Hepatocyte (in vitro differentiated cells): Measurements from ENCODE around the gene ERC2. TPM values are rescaled to one million over a fixed set of nuclear protein-coding genes. Genes with fewer than 3 reads are reported as not detected.

ENCODE experiments used
- DNase-seq: peaks from one replicate; pipeline ENCODE4 v3.0.0-alpha.2; 2016; ENCODE audit warnings: low spot score
- H2AFZ ChIP-seq: fragments of 200-600 bp; sonication (generic); 2 replicates; pipeline ENCODE4 v1.6.0; 2016; ENCODE audit warnings: antibody characterized with exemption, mild to moderate bottlenecking
- H3K27ac ChIP-seq: fragments of 200-600 bp; sonication (generic); 2 replicates; pipeline ENCODE4 v1.5.1; 2016; ENCODE audit warnings: mild to moderate bottlenecking
- H3K27me3 ChIP-seq: fragments of 200-600 bp; sonication (generic); 2 replicates; pipeline ENCODE4 v1.6.1; 2016
- H3K36me3 ChIP-seq: fragments of 200-600 bp; sonication (generic); replicated peaks from 2 replicates; pipeline ENCODE4 v1.5.1; 2016; ENCODE audit warnings: low read depth; ENCODE audit not compliant: insufficient read depth
- H3K4me1 ChIP-seq: fragments of 200-600 bp; sonication (generic); 2 replicates; pipeline ENCODE4 v1.5.1; 2016; ENCODE audit warnings: mild to moderate bottlenecking, moderate library complexity; ENCODE audit not compliant: insufficient read depth
- H3K4me2 ChIP-seq: fragments of 200-600 bp; sonication (generic); 2 replicates; pipeline ENCODE4 v1.6.0; 2016
- H3K4me3 ChIP-seq: fragments of 200-600 bp; sonication (generic); 2 replicates; pipeline ENCODE4 v1.5.1; 2016; ENCODE audit warnings: mild to moderate bottlenecking
- H3K79me2 ChIP-seq: fragments of 200-600 bp; sonication (generic); 2 replicates; pipeline ENCODE4 v1.6.0; 2017; ENCODE audit warnings: mild to moderate bottlenecking
- H3K9me2 ChIP-seq: fragments of 200-600 bp; sonication (generic); replicated peaks from 2 replicates; pipeline ENCODE4 v1.6.0; 2017; ENCODE audit warnings: mild to moderate bottlenecking; ENCODE audit not compliant: insufficient read depth
- H3K9me3 ChIP-seq: fragments of 200-600 bp; sonication (generic); 2 replicates; pipeline ENCODE4 v1.5.1; 2016; ENCODE audit warnings: low read depth, mild to moderate bottlenecking
- H4K20me1 ChIP-seq: fragments of 200-600 bp; sonication (generic); 2 replicates; pipeline ENCODE4 v1.6.0; 2016; ENCODE audit warnings: mild to moderate bottlenecking; ENCODE audit not compliant: insufficient read depth, poor library complexity, severe bottlenecking
- EZH2 ChIP-seq: fragments of 200-600 bp; sonication (generic); IDR thresholded peaks from 2 replicates; pipeline ENCODE4 v1.6.1; 2016; ENCODE audit warnings: antibody characterized with exemption, mild to moderate bottlenecking, borderline replicate concordance
- EZH2phosphoT487 ChIP-seq: fragments of 200-600 bp; sonication (generic); IDR thresholded peaks from one replicate; pipeline ENCODE4 v1.6.1; 2018; ENCODE audit warnings: antibody characterized with exemption, mild to moderate bottlenecking, low read depth, moderate library complexity; ENCODE audit not compliant: unreplicated experiment, severe bottlenecking
- WGBS: methylation state at CpG from one replicate; pipeline ENCODE4 v1.1.6; 2016; ENCODE audit warnings: low lambda C conversion rate; ENCODE audit errors: missing lambda C conversion rate; 5-methylcytosine and 5-hydroxymethylcytosine counted together
- polyA plus RNA-seq: library from polyadenylated mRNA; unstranded; fragments of >200 nt; fragmentation: Nextera tagmentation; extraction: Ambion mirVana; gene quantifications from 2 replicates; pipeline ENCODE4 v1.2.1, GENCODE V29; 2016
- total RNA-seq: library from RNA; depleted of rRNA; stranded (reverse); fragments of >200 nt; gene quantifications from 2 replicates; pipeline ENCODE4 v1.2.3, GENCODE V29; 2014
- TF ChIP-seq, protein P1 (sequence below): fragments of 200-600 bp; sonication (generic); IDR thresholded peaks from 2 replicates; pipeline ENCODE4 v1.5.1; 2016; ENCODE audit warnings: antibody characterized with exemption, mild to moderate bottlenecking; ENCODE audit not compliant: poor library complexity

ERC2 gene
- total and polyA plus RNA-seq, 2 experiments from 2014 or later, result 1.2 to 5.3 TPM

DNA sequence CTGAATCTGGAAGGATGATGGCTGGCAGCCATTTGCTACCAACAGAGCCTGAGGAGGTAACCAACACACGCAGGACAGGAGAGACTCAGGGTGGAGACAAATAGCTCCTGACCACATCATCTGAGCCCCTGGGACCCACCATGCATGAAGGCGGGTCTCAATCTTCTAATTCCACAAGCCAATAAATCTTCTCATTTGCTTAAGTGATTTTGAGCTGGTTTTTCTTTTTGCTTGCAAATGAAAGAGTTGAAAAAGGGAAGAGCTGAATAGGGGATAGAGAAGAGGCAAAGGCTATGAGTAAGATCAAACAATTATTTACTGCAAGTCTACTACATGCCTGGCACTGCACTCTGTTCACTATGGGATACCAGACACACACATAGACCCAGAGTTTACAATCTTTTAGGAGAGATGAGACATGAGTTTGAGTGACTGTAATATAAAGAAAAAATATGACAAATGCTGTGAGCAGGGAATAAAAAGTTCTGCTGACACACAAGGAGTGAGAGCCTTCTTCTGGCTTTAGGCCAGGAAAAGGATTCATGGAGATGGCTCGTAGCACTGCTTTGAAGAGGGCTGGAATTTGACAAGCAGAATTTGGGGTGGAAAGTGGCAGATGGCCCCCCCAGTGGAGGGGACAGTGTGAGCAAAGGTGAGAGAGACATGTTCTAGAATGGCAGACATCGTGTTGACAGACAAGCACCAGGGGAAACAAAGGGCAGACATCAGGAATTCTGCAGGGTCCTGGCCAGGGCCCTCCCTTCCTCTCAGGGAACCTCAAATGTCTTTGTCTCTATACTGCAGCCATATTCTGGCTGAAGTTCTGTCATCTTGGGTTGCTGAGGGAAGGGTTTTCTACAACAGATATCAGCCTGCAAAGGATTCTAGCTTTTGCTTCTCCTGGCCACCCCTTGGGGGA lies 911.4 kb downstream of the ERC2 start:
- no peaks in the 10 kb centered on the region for H3K79me2 ChIP-seq
- WGBS, result 68% methylated on average over 4 of the region's 4 CpGs
- H3K36me3 ChIP-seq, result no peaks in the 10 kb centered on the region
- TF ChIP-seq, protein P1, sequence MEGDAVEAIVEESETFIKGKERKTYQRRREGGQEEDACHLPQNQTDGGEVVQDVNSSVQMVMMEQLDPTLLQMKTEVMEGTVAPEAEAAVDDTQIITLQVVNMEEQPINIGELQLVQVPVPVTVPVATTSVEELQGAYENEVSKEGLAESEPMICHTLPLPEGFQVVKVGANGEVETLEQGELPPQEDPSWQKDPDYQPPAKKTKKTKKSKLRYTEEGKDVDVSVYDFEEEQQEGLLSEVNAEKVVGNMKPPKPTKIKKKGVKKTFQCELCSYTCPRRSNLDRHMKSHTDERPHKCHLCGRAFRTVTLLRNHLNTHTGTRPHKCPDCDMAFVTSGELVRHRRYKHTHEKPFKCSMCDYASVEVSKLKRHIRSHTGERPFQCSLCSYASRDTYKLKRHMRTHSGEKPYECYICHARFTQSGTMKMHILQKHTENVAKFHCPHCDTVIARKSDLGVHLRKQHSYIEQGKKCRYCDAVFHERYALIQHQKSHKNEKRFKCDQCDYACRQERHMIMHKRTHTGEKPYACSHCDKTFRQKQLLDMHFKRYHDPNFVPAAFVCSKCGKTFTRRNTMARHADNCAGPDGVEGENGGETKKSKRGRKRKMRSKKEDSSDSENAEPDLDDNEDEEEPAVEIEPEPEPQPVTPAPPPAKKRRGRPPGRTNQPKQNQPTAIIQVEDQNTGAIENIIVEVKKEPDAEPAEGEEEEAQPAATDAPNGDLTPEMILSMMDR, result no peak
- TF ChIP-seq EZH2phosphoT487 (no peak), EZH2 (no peak)
- DNase-seq, result no peak
- H3K9me3 ChIP-seq, result no peaks in the 10 kb centered on the region
- H3K4me3 ChIP-seq, result no peak overlapping the region
- H3K4me1 ChIP-seq, result peaks cover 38% of the 10 kb centered on the region
- no peak overlapping the region for H3K4me2 ChIP-seq
- no peaks in the 10 kb centered on the region for H4K20me1 ChIP-seq
- no peak overlapping the region for H2AFZ ChIP-seq
- H3K27ac ChIP-seq, result peak overlapping the region; percentile 68
- H3K27me3 ChIP-seq, result no peaks in the 10 kb centered on the region
- no peaks in the 10 kb centered on the region for H3K9me2 ChIP-seq

DNA sequence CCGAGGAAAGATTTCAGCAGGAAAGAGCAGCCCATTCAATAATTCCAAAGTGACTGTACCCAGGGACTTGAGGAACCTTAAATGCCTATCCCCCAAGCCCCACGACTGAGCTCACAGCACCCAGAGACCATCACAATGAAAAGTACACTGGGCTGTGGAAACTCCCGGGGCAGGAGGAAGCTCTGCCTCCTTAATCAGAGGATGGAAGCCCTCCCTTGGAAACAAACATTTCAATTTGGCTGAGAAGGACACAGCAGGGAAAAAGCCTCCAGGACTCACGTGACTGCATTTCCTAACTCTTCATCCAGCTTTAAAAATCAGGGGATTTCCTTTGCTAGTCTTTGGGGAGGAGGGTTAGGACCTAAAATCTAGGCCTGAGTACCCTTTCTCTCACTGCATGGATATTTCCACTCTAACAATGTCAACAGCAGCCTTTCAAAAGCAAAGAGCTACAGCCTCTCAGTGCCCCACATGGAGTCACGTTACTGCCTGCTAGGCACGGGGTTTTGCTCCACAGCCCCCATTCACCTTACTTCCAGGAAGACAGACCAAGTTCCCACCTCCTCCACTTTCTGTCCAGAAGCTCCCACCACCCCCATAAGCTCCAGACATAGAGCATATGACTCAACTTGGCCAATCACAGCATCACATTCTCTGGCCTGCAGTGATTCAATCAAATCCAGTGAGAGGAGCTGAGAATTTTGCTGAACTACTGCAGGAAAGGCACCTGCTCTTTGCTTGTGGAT lies 912.2 kb downstream of the ERC2 start:
- DNase-seq, result no peak
- Histone ChIP-seq H2AFZ (no peak overlapping the region), H3K27me3 (no peaks in the 10 kb centered on the region), H3K36me3 (no peaks in the 10 kb centered on the region), H3K9me2 (no peaks in the 10 kb centered on the region), H3K9me3 (no peaks in the 10 kb centered on the region), H3K4me3 (no peak overlapping the region), H3K4me1 (peaks cover 39% of the 10 kb centered on the region), H3K79me2 (no peaks in the 10 kb centered on the region), H3K27ac (peak overlapping the region; percentile 68), H3K4me2 (peak overlapping the region; percentile 10), H4K20me1 (no peaks in the 10 kb centered on the region)
- TF ChIP-seq, protein P1, result no peak
- TF ChIP-seq EZH2 (no peak), EZH2phosphoT487 (no peak)
- 51% methylated on average over 6 of the region's 6 CpGs for WGBS

DNA sequence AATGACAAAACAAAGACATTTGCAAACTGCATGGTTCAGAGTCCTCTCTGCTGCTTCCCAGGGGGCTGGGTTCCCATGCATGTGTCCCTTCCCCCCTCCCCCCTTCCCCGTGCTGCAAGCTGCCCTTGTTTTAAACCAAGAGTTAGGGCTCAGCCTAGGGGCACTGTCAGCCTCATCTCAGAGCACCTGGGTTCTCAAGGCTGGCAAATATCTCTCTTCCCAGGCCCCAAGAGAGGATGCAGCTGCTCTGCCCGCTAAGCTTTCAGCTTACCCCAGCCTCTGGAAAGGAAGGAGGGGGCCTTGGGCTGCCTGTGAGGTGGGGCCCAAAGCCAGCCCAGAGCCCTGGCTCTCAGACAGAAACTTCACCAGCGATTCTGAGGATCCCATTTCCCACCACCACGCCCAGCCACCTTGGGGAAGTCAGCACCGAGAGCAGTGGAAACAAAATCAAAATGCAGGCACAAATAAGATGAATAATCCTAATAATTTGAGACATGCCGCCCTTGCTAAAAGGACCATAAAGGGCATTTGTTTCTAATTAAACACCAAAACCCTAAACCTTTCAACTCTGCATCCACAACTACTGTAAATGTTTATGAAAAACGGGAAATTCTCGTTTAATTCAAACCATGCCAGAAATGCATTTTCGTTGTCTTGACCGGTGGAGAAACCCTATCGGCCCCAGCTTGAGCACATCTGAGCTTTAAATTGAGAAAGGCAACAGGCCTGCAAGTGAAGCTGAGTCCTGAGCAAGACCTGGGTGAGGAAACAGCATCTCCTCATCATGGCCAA lies 913.4 kb downstream of the ERC2 start:
- no peaks in the 10 kb centered on the region for H4K20me1 ChIP-seq
- no peaks in the 10 kb centered on the region for H3K9me3 ChIP-seq
- H2AFZ ChIP-seq, result no peak overlapping the region
- H3K36me3 ChIP-seq, result no peaks in the 10 kb centered on the region
- H3K4me1 ChIP-seq, result peaks cover 39% of the 10 kb centered on the region
- H3K9me2 ChIP-seq, result no peaks in the 10 kb centered on the region
- H3K27ac ChIP-seq, result peak overlapping the region; percentile 82
- H3K4me3 ChIP-seq, result no peak overlapping the region
- H3K79me2 ChIP-seq, result no peaks in the 10 kb centered on the region
- WGBS, result 52% methylated on average over 11 of the region's 11 CpGs
- H3K4me2 ChIP-seq, result peak overlapping the region; percentile 47
- DNase-seq, result peak; percentile 61
- TF ChIP-seq EZH2phosphoT487 (no peak), EZH2 (no peak)
- TF ChIP-seq, protein P1, result no peak
- no peaks in the 10 kb centered on the region for H3K27me3 ChIP-seq
